Activated T-cell treated with anti-CD3 and anti-CD28 coated beads for 24 hours (primary cell): Measurements from ENCODE around the gene FAM184A.
"Not testable (repeated sequence)": the region's sequence is repeated elsewhere in the genome, so short reads cannot be mapped to it uniquely, and the experiment has no call there.

Experiments used
- DNase-seq: peaks from one replicate; pipeline ENCODE4 v3.0.0-alpha.2; 2020; ENCODE audit warnings: low read depth

FAM184A gene, protein sequence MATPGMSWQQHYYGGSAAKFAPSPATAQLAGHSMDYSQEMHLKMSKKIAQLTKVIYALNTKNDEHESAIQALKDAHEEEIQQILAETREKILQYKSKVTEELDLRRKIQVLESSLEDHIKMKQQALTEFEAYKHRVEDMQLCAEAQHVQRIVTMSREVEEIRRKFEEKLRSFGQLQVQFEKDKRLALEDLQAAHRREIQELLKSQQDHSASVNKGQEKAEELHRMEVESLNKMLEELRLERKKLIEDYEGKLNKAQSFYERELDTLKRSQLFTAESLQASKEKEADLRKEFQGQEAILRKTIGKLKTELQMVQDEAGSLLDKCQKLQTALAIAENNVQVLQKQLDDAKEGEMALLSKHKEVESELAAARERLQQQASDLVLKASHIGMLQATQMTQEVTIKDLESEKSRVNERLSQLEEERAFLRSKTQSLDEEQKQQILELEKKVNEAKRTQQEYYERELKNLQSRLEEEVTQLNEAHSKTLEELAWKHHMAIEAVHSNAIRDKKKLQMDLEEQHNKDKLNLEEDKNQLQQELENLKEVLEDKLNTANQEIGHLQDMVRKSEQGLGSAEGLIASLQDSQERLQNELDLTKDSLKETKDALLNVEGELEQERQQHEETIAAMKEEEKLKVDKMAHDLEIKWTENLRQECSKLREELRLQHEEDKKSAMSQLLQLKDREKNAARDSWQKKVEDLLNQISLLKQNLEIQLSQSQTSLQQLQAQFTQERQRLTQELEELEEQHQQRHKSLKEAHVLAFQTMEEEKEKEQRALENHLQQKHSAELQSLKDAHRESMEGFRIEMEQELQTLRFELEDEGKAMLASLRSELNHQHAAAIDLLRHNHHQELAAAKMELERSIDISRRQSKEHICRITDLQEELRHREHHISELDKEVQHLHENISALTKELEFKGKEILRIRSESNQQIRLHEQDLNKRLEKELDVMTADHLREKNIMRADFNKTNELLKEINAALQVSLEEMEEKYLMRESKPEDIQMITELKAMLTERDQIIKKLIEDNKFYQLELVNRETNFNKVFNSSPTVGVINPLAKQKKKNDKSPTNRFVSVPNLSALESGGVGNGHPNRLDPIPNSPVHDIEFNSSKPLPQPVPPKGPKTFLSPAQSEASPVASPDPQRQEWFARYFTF

DNA sequence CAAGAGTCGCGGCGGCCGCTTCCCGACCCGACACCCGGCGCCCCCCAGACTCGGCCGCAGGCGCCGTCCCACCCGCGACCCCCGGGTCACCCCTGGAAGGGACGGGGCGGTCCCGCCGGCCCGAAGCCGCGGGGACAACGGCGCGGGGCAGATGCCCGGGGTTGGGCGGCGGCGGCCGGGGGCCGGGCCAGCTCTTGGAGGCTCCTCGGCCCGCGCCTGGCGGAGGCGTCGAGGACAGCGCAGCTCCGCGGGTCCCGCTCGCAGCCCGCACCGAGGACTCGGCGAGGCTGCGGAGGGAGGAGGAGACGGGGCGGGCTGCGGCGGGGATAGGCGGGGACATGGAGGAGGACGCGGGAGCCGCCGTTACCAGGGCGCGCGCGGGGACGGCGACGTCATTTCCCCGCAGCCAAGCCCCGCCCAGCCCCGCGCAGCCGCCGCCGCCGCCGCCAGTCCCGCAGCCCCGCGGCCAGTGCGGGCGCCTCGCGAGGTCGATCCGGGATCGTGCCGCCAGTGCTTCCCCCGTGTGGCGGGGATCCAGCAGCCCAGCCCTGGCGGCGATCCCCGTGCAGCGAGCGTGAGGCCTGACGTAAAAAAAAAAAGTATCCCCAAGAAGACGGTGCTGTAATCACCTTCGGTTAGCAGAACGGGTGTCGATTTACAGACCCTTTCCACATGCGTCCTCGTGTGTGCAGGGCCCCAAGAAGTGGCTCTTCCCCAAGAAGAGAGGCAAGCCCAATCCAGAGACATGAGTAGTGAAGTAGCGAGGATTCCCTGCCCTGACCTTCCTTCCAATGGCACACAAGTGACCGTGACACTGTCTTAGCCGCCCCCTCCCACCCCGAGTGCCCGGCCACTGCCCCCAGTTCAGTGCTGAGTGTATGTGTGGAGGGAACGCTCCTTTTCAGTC is at the start of gene FAM184A:
FAM184A (minus strand) TSS at position 289 of the 907 bp plus-strand sequence. CDS start 365 bp downstream, outside the sequence.
- peak; percentile 53 for DNase-seq

DNA sequence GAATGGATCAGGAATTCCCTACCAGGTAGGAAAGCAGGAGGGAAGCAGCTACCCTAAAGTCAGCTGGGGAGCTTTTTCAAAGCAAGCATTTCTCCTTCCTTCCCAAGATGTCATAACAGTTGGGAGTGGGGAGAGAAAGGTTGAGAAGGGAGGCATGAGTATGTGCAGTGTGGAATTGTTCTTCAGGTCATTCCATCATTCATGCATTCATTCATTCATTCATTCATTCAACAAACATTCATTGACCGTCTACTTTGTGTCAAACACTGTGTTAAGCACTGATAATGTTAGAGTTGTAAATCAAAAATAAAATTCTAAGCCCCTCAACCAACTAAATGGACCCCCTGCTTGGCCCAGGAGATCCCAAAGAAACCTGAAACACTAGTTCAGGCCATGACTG is 49.2 kb upstream of the FAM184A start:
- no peak for DNase-seq

DNA sequence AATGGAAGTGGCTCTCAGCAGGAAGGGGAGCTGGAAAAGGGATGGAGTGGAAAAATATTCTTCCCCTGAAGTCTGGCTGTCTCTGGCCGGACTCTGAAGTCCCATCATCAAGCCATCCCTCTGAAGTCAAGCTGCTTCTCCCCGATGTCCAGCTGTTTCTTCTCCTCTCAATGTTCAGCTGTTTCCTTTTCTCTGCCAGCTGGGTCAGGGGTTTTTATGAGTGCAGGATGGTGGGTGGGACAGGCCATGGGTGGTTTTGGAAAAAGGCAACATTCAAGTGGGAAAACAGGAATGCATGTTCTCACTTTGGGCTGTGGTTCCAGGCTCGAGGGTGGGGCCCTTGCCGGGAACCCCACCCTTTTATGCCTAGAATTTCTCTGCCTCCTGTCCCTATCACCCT is 48.4 kb upstream of the FAM184A start:
- DNase-seq, result no peak

DNA sequence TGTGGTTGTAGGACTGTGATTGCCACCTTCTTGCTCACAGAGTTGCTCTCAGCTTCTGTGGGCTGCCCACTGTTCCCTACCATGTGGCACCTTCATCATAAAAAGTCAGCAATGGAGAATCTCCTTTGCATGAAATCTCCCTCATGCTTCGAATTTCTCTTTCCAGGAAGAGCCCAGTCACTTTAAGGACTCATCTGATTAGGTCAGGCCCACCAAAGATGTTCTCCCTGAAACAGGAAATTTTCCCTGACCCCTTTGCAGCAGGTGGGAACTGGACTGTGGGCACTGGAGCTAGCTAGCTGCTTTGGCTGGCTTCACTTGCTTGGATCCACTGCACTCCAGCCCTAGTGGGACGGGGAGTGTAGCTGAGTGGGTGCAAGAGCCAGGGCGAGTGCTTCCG is 47.7 kb upstream of the FAM184A start:
- DNase-seq, result no peak

DNA sequence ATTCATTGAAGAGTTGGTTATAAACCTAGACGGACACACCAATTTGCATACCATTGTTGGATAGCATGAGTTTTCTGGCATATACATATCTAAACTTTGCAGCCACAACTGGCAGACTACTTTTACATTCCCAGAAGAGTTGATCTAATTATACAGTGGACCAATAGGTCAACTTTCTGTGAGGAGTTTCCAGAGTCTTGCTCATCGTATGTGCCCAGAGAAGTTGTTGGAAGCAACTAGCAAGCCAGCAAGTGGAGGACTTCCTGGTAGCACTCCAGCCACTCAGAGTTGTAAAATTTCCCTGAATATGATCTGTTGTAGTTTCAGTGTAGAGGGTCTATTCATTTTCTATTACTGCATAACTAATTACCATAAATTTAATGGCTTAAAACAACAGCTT is 47.1 kb upstream of the FAM184A start:
- DNase-seq, result no peak

DNA sequence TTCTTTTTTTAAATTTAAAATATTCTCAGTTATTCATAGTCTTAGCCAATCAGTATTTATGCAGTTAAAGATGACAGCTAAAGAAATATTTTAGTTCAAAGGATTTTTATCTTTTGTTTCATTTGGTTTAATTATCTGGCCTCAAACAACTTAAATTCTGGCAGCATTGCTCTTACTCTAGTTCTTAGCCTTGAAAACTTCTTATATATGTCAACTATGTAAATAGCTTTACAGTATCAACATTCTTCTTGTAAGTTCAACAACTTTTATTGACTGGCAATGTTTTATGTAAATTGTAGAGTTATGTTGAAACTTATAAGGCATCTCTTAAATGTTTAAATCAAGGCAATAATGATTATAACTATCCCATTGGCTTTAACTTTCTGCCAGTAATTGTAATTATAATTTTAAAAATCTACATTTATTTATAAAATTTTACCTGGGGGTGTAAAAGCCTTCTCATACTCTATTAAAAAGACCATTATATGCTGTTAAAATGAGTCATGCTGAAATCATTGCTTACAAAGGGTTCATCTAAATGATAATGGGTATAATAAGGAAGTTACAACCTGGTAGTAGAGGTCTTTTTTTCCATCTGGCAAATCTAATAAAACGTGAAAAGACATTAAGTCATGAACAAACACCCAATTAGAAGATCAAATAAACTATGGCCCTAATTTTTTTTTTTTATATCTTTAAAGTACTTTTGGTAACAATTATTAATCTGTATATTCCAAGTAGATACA is 45.8 kb upstream of the FAM184A start:
- no peak for DNase-seq

DNA sequence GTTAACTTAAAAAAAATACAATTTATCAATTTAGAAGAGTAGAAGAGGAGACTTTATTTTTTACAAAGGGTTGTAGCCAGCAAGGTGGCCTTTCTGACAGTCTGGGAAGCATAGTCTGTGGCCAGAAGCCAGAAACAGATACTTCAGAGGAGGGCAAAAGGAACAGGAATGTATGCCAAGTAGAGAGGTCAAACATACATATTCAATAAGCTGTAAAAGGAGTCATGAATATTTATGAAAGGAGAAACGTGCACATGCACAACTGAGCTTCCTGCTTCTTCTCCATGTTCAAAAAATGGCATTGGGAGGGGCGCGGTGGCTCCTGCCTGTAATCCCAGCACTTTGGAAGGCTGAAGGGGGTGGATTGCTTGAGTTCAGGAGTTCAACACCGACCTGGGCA is 43.9 kb upstream of the FAM184A start:
- DNase-seq, result no peak

DNA sequence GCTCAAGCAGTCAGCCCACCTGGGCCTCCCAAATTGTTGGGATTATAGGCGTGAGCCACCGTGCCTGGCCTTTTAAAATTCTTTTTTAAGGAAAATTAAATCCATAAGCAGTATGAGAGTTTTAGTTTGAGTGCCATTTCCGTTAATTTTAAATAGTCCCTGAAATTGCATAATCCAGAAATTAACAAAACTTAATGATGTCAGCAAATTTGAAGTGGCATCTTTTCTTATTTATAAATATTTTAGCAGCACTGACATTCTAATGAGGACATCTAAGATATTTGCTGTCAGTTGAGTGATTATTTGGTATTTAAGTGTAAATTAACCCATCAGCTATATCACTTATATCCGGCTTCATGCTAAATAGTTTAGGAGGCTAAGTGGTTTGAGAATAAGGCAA is 42.9 kb upstream of the FAM184A start:
- DNase-seq, result no peak

DNA sequence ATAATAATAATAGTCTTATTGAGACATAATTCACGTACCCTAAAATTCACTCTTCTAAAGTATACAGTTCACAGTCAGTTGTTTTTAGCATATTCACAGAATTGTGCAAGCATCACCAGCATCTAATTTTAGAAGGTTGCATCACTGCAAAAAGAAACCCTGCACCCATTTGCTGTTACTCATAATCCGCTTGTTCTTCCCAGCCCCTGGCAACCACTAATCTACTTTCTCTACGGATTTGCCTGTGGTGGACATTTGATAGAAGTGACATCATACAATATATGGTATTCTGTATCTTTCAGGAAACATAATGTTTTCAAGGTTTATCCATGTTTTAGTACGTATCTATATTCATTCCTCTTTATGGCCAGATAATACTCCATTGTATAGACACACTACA is 41.5 kb upstream of the FAM184A start:
- no peak for DNase-seq

DNA sequence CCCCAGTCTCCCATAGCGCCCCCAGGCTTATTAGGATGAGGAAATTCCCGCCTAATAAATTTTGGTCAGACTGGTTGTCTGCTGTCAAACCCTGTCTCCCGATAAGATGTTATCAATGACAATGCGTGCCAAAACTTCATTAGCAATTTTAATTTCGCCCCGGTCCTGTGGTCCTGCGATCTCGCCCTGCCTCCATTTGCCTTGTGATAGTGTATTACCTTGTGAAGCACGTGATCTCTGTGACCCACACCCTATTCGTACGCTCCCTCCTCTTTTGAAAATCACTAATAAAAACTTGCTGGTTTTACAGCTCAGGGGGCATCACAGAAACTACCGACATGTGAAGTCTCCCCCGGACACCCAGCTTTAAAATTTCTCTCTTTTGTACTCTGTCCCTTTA is 40.6 kb upstream of the FAM184A start:
- DNase-seq, result not testable (repeated sequence)

DNA sequence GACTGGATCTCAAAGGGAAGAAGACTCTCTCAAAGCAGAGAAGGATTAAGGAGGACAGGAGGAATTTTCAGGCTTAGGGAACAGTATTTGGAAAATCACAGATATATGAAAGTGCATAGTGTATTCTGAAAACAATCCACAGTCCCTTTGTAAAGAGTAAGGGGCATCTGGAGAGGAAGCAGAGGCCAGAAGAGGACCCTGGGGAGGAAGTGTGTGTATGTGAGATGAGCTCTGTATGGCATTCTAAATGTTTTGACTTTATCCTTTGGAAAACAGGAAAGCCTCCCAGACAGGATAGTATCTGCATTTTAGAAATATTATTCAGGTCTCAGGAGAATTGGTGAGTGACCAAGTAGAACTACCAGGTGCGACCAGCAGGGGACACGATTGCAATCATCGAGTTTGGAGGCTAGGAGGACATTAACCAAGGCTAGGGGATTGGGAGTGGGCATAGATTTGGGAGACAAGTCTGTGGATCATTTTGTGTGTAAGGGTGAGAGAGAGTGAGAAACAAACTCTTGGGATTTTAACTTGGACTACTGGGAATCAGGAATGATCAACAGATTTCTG is 38.3 kb upstream of the FAM184A start:
- DNase-seq, result no peak

DNA sequence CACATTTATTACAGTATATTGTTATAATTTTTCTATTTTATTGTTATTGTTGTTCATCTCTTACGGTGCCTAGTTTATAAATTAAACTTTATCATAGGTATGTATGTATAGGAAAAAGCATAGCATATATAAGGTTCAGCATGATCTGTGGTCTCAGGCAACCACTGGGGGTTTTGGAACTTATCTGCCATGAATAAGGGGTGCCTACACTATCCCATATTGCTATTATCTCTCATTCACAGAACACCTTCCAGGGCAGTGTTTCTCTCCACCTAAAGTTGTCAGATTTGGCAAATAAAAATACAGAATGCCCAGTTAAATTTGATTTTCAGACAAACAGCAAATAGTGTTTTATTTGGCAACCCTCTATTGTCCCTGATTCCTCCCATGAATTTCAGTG is 35.5 kb upstream of the FAM184A start:
- DNase-seq, result no peak

DNA sequence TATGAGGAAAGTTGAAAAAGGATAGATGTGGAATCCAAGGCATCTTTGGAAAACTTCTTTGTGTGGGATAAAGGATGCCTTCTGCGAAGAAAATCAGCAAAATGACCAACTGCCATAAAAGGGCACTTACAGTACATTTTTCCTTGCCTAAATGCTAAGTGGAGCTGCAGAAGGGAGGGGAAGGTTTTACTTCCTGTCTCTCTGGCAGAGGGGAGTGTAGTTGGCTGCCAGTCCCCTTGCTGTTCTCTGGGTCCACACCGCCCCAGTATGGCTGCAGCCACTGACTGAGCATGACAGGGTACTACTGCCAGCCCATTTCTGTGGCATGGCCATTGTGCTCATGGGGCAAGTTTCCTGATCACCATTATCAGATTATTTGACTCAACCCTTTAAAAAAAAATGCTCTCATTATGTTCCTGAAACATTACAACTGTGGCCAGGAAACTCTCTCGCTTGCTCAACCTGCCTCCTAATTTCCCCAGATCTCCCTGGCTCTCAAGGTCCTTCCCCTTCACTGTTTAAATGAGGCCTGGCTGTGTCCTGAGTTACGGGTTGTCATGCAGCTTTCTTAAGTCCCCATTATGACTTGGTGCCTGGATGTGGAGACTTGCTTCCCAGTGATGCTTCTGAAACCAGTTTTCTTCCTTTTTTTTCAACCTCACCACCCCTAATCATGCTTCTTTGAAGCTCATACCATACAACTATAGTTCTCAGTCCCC is 34.5 kb upstream of the FAM184A start:
- no peak for DNase-seq

DNA sequence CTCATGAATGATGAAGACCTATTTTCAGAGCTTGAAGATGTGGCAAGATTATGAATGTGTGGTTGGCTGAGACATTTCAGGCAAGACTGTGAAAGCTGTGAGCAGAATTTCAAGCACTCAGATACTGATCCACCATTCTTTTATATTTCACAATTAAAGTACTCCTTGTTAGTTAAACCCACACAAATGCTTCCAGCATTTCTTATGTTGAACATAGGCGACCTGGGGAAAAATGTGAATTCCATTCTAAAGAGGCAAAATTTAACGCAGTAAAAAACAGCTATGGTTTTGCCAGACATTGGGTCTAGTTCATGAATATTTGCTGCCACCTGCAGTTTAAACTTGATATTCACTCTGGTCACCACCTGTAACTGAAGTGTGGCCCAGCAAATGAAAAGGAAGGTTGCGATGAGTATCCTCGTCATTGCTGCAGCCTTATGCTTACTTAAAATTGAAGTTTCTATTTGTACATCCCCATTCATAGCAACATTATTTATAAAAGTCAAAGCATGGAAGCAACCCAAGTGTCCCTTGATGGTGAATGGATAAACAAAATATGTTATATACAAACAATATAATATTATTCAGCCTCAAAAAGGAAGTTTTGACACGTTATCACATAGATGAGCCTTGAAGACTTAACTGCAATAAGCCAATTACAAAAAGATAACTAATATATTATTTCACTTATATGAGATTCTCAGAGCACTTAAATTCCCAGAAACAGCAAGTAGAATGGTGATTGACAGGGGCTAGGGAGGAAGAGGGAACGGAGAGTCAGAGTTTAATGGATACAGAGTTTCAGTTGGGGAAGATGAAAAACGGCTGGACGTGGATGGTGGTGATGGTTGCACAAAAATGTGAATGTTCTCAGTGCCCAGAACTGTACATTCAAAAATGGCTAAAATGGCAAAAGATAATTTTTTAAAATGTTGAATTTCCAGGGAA is 32.4 kb upstream of the FAM184A start:
- peak; percentile 51 for DNase-seq

DNA sequence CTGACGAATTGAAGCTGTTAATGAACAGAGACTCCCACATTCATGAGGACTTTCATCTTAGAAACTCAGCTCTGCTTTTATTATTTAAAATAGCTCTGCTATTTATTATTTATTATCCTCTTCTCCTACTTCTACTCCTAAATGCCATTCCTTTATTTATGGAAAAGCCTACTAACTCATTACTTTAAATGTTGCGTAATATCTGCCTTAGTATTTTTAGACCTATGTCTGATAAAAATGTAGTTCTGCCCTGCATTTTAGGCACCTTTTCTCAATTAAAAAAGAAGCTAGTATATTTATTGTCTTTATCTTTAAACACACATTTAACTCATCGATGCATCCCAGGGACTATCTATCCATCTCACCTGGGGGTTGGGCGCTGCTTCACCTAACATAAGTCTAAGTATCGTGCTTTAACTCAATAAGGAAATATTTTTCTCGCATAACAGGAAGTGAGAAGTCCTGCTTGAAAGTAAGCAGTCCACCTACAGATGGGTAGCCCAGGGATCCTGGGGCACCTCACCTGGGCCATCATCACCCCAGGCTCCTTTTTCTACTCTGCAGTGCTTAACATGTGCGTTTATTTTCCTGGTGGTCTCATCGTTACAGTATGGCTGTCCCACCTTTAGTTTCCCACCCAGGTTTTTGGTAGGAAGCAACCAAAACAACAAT is 31.3 kb upstream of the FAM184A start:
- DNase-seq, result no peak

DNA sequence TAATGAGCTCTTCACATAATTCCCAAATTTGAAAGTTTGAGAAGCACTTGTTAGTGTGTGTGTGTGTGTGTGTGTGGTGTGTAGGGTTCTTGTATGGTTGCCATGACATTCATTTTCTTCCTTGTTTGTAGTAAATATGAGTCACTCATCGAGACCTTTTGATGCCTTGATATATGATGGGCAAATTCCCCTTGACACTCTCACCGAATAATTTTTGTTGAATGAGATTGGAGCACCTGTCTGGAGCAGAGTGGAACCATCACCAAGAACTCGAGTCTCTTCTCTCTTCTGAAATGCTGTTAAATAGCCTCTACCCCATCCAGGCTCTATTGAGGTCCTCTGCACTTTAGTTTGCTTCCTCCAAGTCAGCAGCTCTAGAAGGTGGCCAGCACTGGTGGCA is 29.6 kb upstream of the FAM184A start:
- DNase-seq, result no peak

DNA sequence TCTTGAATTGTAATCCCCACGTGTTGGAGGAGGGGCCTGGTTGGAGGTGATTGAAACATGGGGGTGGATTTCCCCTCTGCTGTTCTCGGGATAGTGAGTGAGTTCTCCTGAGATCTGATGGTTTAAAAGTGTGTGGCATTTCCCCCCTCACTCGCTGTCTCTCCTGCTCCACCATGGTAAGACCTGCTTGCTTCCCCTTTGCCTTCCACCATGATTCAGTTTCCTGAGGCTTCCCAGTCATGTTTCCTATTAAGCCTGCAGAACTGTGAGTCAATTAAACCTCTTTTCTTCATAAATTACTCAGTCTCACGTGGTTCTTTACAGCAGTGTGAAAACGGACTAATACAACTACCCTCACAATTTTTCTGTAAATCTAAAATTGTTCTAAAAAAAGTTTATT is 26.8 kb upstream of the FAM184A start:
- DNase-seq, result peak; percentile 11

DNA sequence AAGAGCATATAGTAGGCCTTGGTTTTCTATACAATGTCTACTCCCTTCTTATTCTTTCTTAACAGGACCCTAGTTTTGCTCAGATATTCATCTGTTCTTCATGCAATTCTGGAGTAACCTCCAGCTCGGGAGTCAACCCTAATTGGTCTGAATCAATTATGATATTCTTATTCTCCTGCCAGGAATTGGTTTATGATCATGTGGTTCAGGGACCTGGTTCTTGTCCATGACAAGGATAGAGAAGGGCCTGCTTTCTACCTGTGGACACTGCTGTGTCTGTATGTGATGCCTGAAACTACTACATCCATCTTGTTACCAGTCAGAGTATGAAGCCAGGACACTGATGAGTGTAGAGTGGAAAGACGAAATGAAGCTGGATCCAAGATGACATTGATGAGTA is 24.4 kb upstream of the FAM184A start:
- no peak for DNase-seq
